Measurements from ENCODE around the gene AASDH.

Gene AASDH, protein sequence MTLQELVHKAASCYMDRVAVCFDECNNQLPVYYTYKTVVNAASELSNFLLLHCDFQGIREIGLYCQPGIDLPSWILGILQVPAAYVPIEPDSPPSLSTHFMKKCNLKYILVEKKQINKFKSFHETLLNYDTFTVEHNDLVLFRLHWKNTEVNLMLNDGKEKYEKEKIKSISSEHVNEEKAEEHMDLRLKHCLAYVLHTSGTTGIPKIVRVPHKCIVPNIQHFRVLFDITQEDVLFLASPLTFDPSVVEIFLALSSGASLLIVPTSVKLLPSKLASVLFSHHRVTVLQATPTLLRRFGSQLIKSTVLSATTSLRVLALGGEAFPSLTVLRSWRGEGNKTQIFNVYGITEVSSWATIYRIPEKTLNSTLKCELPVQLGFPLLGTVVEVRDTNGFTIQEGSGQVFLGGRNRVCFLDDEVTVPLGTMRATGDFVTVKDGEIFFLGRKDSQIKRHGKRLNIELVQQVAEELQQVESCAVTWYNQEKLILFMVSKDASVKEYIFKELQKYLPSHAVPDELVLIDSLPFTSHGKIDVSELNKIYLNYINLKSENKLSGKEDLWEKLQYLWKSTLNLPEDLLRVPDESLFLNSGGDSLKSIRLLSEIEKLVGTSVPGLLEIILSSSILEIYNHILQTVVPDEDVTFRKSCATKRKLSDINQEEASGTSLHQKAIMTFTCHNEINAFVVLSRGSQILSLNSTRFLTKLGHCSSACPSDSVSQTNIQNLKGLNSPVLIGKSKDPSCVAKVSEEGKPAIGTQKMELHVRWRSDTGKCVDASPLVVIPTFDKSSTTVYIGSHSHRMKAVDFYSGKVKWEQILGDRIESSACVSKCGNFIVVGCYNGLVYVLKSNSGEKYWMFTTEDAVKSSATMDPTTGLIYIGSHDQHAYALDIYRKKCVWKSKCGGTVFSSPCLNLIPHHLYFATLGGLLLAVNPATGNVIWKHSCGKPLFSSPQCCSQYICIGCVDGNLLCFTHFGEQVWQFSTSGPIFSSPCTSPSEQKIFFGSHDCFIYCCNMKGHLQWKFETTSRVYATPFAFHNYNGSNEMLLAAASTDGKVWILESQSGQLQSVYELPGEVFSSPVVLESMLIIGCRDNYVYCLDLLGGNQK

DNA sequence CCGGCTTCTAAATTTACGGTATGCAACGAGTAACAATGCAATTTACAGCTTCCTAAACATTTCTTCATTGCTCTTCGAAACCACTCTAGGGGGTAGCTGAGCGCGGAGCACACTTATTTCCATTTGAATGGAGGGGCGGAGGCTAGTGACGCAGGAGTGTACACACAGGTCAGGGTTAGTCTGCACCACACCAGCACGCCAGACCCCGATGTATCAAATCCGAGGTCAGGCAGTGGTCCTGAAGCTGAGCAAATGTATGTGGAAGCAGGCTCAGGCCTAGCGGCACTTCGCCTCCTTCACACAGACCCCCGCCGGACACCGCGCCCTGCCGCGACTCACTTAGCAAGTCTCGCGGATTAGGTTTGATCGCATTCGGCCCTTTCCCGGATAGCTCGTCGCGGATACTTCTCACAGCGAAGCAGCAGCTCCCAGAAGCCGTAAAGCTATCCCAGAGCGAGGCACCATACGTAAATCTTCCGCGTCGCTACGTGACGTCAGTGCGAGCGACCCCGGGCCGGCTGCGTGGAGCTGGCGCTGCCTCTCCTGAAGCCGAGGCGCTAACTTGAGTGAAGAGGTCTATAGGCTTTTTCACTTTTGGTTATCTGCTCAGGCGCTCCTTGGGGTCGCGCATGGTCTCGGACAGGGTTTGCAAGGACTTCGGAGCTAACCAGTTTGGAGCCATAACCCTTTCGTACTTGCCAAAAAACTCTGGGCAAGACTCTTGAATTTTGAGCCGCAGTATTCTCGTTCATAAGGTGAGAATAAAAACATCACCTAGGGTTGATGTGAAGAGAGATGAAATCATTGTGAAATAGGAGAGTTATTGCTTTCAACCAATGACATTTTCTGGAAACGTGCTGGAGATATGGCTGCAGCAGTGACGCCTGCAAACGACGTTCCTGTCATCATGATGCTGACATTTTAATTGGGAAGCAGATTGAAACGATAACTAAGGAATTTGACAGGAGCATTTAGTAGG, at the start of gene AASDH:
TSS of gene AASDH (minus strand) at position 469 of the 979 bp plus-strand sequence. CDS start 3,192 bp downstream, outside the sequence.
- DNase-seq, result peak; percentile 96 to 97

DNA sequence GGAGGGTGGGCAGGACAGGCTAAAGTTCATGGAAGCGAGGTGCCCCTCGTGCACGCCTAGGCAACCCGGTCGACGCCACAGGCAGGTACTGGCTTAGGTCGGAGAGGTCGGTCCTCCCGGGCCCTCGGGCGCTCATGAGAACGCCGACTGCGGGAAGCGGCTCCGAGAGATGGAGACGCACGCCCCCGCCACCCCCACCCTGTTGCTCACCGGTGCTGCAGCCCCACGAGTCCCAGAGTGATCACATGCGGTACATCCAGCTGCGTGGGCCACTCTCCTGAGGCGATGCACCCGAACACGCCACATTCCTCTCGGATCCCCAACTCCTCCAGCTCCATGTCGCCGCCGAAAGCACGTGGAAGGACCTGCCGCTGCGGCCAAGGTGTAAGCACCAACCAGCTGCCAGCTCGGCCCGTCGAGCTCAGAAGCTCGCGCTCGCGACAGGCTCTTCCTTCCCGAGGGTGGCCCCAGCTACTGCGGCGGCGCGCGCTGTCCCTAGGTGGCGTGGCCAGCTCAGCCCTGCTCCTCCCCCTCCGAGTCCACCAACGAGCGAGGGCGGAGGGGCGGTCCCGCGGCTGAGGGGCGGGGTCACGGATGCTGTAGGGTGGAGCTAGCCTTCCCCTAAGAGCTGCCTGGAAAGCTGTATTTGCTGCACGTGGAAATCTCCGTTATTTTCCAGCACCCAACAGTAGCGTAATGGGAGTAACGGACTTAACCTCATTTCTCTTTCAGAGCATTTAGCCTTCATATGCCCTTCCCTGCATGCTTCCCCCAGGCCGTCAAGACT, 48.0 kb upstream of the AASDH start, which contains the start of gene PPAT:
TSS of gene PPAT (minus strand) at position 476 of the 787 bp plus-strand sequence. CDS start at position 338, 138 bp downstream.
- peak; percentile 97 to 98 for DNase-seq

DNA sequence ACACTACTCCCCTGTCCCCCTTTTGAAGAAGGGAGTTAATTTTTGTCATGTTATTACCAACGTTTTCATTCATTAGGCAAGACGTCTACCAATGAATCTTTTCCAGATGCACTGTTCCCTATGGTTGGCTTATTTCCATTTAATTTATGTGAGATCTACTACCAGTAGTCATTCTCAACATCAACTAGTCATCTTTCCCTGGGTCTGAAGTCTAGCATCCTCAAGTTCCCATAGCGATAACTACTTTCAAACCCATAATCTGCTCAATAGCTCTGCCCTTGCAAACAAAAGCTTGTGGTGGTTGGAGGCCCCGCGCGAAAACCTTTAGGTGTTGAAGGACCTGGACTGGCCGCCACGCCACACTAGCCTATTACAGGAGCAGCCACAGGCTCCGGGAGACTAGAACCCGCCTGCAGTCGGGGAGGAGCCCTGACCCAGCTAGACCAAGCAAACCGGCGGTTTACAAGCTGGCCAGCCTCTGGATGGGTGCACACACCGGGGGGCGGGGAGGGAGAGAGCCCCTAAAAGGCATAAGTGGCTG, 47.4 kb upstream of the AASDH start:
- DNase-seq, result peak; percentile 70 to 86

DNA sequence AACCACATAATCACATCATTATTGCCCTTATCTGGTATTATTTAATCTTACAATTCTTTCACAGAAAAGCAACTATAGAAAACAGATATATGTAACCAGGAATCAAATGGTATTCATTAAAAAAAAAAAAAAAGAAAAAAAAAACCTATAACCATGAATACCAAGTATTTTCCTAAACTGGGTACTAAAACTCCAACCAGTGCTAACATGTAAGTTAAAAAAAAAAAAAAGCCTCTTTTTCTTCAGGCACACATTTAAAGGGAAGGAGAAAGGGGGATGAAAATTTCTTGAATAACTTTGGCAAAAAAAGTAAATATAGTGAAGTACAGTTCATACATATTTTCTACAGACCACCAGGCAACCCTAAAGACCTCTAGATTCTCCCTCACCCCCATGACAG, 46.0 kb upstream of the AASDH start:
- DNase-seq, result no peak

DNA sequence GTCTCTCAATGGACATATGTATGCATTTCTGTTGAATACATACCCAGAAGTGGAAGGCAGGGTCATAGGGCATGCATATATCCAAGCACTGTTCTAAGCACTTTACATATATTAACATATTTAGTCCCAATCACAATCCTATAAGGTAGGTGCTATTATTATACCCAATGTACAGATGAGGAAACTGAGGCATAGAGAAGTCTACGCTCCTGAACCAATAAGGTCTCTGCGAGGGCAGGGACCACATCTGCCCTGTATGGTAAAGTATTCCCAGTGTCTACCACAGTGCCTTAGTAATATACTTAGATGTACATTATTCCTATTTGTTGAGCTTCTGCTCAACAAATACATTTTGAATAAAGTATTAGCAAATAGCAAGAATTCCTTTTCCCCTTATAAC, 42.9 kb upstream of the AASDH start:
- no peak for DNase-seq

DNA sequence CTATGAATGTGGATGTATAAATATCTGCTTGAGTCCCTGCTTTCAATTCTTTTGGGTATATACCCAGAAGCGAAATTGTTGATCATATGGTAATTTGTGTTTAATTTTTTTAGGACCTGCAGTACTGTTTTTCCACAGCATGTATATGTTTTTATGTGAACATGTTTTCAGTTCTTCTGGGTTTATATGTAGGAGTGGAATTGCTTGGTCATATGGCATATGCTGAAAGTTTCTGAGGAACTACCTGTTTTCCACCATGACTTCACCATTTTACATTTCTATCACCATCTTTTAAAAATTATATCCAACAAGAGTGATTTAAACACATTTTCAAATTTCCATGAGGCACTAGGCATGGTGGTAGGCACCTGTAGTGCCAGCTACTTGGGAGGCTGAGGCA, 39.9 kb upstream of the AASDH start:
- DNase-seq, result no peak

DNA sequence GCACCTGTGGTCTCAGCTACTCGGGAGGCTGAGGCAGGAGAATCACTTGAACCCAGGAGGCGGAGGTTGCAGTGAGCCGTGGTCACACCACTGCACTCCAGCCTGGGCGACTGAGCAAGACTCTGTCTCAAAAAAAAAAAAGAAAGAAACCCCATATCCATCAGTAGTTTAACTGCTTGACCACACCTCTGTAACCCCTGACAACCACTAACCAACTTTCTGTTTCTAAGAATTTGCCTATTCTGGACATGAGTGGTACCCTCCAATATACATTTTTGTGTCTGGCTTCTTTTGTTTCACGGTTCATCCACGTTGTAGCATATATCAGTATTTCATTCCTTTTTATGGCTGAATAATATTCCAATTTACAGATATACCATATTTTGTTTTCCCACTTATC, 39.0 kb upstream of the AASDH start:
- no peak for DNase-seq

DNA sequence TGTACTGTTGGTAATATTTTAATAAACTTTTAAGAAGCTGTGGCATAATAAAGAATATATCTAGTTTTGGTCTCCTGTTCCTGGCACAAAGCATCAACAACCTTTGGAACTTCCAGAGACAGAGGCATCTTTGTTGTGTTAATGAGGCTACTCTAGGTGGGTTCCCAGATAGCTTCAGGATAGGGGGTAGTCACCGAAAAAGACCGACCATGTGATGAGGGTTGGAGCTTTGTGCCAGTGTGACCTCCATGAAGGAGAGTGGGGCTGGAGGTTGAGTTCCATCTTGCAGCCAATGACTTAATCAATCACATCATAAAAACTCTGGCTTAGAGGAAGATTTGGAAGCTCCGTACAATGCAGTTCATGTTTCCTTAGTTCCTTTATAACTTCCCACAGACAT, 38.2 kb upstream of the AASDH start:
- no peak for DNase-seq

DNA sequence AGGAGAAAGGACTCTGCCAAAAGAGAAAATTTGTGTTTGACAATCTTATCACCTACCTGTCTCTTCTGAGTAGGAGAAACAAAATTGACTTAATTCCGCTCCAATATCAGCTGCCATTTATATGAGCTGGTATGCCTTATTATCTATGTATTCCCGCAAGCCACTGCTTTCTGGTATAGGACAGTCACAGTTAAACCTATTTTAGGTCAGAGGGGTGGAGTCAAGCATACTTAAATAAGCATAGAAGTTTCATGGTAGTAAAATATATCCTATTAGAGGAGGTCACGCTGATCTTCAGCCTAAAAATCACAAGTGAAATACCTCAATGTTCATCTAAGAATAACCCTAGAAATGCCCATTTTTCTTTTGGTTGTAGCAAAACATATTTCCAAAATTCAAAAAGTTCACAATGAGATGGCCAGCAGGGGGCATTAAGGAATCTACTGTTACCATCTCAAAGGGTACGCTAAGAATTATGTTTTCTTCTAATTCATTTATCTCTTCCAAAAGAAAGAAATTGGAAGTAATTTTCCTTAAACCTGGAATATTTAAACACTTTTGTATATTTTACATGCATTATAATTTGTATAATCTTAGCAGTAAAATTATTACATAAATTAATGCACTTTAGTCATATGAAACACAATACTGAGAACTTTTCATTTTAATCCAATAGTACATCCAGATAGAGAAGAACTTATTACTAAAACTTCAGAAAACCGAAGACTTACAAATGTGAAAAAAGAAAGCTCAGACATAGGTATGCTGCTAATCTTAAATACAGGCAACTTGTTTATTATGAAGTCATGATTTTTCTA, 37.6 kb upstream of the AASDH start:
- DNase-seq, result peak in 1 of 2 experiments; percentile 27

DNA sequence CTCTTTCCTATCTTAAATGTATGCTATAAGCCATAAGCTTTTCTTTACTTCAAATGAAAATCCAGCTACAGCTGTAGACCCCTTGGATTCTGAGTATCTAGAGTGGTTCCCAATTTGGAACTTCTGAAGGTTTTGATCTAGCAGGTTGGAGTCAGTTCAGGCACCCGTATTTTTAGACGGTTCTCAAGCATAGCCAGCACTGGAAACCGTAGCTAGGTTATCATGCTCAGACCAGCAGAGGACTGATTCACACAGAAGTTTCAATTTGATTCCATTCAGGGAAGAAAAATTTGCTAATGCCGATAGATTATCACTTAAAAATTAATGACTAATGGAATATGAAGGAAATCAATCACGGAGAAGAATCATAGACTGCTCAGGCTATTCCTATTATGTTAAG, 36.9 kb upstream of the AASDH start:
- no peak for DNase-seq

DNA sequence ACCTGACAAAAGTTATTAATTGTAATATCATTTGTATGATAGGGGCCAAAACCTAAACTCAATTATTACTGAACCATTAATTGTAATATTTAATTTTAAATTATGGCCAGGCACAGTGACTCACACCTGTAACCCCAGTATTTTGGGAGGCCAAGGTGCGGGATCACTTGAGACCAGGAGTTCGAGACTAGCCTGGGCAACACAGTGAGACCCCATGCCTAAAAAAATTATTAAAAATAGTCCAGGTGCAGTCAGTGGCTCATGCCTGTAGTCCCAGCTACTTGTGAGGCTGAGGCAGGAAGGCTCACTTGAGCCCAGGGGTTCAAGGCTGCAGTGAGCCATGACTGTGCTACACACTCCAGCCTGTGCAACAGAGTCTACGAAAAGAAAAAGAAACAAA, 30.1 kb upstream of the AASDH start:
- no peak for DNase-seq

DNA sequence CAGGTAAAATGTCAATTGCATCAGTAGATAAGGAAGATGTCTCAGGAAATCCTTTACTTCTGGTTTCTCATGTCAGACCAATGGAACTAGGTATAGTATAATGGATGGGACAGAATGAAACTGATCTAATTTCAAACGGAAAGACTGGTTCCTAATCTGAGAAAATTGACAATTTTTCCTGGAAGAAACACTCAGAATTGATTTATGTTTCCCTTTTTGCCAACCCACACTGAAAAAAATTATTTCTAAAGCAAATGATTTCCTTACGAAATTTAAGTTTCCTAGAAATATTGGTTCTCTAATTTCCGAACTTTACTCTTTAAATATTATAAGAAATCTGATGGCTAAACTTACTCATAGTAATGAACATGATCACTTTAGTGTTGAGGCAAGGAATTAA, 29.1 kb upstream of the AASDH start:
- DNase-seq, result no peak

DNA sequence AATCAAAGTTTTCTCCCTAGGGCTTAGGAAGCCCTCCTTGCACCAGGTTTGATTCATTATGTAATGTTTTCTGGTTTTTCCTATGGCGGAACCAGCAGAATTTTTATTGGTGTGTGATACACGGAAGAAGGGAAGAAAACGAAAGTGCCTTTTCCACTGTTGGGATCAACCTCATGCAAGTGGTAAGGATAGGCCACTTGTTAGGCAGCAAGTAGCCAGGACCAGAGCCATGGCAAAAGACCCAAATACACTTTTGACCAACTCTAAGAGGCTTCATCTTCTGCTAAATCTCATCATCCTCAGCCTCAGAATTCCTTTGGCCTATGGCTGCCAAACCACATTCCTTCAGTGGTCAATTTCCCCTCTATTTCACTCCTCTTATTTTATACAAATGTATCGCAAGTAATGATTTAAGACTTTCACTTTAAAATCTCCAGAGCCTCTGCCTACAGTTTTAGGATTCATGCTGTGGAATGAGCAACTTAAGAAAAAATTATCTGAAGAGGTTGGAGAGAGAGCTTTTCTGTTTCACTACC, 26.9 kb upstream of the AASDH start:
- no peak for DNase-seq

DNA sequence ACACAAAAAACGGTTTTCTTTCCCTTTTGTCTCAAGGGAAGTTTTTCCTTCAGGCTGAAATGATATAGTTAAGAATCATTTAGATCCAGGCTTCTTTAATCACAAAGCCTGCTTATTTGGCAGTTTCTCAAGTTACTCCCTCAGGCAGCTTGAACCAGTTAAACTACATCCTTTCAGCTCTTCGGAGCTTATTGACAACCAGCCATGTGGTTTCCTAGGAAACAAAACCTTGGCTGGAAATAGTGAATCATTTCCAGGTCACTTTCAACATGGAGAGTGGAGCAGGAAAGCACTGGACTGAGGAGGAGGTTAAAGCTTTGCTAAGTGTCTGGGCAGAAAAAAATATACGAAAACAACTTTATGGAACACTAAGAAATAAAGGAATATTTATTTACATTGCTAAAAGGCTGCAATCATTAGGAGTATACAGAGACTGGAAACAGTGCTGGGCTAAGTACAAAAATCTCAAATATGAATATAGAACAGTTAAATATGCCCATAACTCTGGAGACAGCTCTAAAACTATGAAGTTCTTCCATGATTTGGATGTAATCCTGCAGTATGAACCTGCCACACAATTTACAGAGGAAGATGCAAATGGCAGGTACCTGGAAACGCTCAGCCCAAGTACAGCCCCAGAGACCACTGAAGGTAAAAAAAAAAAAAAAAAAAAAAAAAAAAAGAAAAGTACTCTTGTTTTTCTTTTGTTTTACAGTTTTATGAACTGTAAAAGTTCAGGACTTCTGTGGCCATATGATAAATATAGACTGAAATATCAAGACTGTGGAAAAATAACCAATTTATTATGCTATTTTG, 23.2 kb upstream of the AASDH start:
- peak; percentile 48 to 56 for DNase-seq

DNA sequence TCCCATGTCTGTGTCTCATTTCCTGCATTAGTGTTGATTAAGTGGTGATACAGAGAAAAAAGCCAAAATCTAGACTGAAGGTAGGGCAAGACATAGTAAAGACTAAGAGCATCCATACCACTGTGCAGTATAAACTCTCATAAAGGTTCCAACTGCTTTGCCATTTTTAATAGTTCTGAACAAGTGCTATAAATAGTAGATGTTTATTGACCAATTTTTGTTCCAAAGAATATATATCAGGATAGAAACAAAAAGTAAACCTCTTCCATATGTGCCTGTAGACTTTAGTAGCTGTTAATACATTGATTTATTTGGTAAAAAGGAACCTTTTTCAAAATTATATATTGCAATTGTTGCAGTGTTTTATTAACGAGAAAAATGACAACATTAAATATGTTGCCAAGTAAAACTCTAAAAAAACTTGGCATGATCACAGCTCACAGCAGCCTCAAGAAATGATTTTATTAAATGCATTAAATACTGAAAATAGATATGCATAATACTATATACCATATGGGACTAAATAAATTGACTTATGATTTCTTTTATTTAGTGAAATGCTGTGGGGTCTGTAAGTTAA, 22.3 kb upstream of the AASDH start:
- no peak for DNase-seq

DNA sequence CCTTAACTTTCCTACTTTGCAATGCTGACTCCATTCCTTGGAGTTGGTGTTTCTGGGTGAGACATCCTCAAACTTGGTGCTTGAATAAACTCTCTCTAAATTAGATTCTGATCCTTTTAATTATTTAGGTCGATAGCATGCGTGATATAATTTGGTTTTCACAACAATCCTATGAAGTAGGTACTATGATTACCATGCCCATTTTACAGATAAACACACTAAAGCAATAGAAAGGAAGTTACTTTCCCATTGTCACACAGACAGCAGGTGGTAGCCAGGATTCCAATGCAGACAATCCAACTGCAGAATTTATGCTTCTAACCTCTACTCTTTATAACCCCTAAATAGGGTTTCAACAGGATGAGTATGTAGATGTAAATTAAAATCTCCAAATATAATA, 21.7 kb upstream of the AASDH start:
- no peak for DNase-seq

DNA sequence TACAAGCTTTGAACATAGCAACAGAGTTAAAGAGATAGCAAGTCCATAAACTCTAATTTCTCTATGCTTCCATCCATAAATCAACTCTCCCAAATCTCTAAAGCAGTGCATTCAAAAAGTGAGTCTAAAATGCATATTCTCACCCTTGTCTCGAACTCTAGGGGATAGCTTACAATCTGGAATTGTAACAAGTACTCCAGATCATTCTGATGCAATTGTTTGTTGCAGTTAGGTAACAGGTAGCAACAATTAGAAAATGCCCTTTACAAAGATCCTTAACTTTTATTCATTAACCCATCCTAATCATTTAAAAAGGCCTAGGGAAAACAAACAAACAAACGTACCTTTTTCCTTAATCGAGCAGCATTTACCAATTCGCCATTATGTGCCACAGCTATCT, 18.9 kb upstream of the AASDH start:
- DNase-seq, result no peak

DNA sequence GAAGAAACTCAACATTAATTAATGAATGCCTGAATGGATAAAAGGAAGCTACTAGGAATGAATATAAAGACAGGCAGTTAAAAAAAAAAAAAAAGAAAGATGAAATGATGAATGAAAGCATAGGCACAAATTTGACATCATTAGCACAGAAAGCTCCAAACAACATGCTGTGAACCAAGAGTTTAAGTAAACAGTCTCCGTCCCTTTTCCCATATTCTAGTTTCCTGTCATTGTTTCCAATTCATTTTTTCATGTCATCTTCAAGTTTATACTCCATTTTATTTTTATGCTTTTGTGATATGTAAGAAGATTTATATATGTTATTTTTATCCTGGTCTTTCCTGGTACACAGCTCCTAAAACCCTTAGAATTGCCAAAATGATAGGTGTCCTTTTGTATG, 17.7 kb upstream of the AASDH start:
- no peak for DNase-seq

DNA sequence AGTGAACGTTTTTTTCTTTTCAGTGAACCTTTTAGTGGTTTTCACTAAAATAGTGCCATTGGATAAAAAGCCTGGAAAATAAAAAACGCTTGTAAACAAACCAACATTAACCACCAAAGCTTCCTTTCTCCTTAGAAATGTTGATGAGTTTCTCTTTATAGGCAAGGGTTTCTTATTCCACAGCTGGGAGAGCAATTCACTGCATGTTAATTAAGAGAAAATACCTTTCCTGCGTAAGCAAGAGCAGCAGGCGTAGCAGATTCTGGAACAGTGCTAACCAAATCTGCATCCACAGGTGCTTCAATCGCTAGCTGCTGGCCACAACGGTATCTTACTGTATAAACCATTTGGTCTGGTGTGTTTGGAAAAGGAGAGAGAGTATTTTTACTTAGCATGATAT, 13.3 kb upstream of the AASDH start:
- DNase-seq, result no peak

Data from NCI-H526 (cell line).